Esophagus squamous epithelium (tissue), 4 donors: ENCODE data around the gene BCKDHB.

Experiments used
- POLR2A ChIP-seq, 4 donors: fragments of 450-650 bp; IDR thresholded peaks; one replicate each; pipeline ENCODE4 v1.6.1; 2017; ENCODE audit warnings: antibody characterized with exemption in 4 of 4, mild to moderate bottlenecking in 4 of 4, moderate library complexity in 3 of 4
- TF ChIP-seq, protein P1 (sequence below), 6 experiments: fragments of 450-650 bp in 4 of 6; fragments of 200-600 bp in 2 of 6; sonication (generic) in 2 of 6; IDR thresholded peaks; one replicate each; pipeline ENCODE4 v1.5.1; 2016 to 2019; ENCODE audit warnings: antibody characterized with exemption in 6 of 6, mild to moderate bottlenecking in 4 of 6, moderate library complexity in 4 of 6

- TF ChIP-seq, protein P1, sequence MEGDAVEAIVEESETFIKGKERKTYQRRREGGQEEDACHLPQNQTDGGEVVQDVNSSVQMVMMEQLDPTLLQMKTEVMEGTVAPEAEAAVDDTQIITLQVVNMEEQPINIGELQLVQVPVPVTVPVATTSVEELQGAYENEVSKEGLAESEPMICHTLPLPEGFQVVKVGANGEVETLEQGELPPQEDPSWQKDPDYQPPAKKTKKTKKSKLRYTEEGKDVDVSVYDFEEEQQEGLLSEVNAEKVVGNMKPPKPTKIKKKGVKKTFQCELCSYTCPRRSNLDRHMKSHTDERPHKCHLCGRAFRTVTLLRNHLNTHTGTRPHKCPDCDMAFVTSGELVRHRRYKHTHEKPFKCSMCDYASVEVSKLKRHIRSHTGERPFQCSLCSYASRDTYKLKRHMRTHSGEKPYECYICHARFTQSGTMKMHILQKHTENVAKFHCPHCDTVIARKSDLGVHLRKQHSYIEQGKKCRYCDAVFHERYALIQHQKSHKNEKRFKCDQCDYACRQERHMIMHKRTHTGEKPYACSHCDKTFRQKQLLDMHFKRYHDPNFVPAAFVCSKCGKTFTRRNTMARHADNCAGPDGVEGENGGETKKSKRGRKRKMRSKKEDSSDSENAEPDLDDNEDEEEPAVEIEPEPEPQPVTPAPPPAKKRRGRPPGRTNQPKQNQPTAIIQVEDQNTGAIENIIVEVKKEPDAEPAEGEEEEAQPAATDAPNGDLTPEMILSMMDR (IDR thresholded peaks at IDR 0.05) = no peak
- no peak for TF ChIP-seq POLR2A (IDR thresholded peaks at IDR 0.05)
Measured at GRCh38 chr6:80388507-80388906, 282.0 kb downstream of the BCKDHB start.
